Measurements from ENCODE around the gene HEXIM2. TPM values are rescaled to one million over a fixed set of nuclear protein-coding genes. Genes with fewer than 3 reads are reported as not detected.
A peak's percentile ranks its signal among the peaks of the same experiment; 100 is the strongest.

The HEXIM2 gene
- total RNA-seq, 1 experiment from 2014 or later: 13.5 TPM

DNA sequence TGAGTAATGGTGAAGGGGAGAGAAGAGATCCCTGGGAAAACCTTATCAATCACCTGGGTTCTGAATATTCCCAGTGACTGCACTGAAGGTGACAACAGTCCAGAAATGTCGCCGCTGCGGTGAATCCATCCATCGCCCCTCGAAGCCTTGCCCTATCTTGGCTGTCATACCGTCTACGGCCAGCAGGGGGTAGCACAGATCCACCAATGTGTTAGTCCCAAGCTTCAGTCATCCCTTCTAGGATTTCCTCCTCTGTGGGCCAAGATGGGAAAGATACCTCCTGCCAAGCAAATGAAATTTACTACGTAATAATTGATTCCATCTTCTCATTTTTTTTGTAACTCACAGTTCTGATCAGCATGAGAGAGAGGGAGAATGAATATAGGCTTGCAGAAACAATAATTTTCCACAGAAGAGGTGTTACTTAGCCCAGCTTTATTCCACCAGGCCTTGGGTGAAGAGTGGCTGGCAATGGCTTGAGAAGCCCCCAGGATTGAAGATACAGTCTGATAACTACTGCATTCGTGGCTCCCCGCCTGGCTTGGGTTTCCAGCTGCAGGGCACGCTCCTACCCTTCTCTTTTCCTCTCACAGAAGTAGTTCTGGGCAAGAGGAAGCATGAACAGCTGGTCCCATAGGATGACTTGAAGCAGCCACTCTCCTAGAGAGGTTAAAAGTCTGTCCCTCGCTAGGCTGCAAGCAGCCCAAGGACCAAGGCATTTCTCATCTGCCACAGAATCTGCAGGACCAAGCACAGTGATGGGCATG is 57.4 kb downstream of the HEXIM2 start:
- Histone ChIP-seq H3K9ac (ENCODE audit: low read length) (no peak overlapping the region), H3K79me2 (ENCODE audit: insufficient read depth, low read length) (no peaks in the 10 kb centered on the region), H2AFZ (ENCODE audit: low read depth, low read length, poor library complexity, severe bottlenecking) (no peak overlapping the region), H3K27ac (ENCODE audit: low read depth, low read length) (no peak overlapping the region), H3K4me3 (replicated peaks in 1 of 2; ENCODE audit: low read depth in 1 of 2, low read length in 2 of 2) (no peak overlapping the region; a peak in 1 of 4 replicates), H4K20me1 (ENCODE audit: insufficient read depth) (no peaks in the 10 kb centered on the region), H3K4me2 (ENCODE audit: low read length) (peak overlapping the region; percentile 64), H3K36me3 (ENCODE audit: control insufficient read depth in 1 of 2, insufficient read depth in 2 of 2, low read length in 2 of 2) (no peaks in the 10 kb centered on the region), H3K27me3 (ENCODE audit: insufficient read depth, low read length) (no peaks in the 10 kb centered on the region), H3K4me1 (ENCODE audit: control insufficient read depth in 1 of 2, insufficient read depth in 2 of 2, low read length in 2 of 2) (peaks cover 0 to 29% of the 10 kb centered on the region in 2 experiments; a peak in 3 of 4 replicates), H3K9me3 (ENCODE audit: control insufficient read depth in 1 of 2, insufficient read depth in 1 of 2, low read depth in 1 of 2, low read length in 2 of 2) (no peaks in the 10 kb centered on the region), H3K9me2 (ENCODE audit: insufficient read depth) (no peaks in the 10 kb centered on the region)
- ChIA-PET CTCF (interaction anchor here (0.6 to 3.7 kb wide), 23 partner anchors 11 to 421 kb away, joined by 3 to 40 read pairs (median 4); partner anchors contain the start of genes ACBD4 and HEXIM1), POLR2A (interaction anchor here (0.6 to 1.8 kb wide), 3 partner anchors 70 to 445 kb away, joined by 3 to 9 read pairs (median 6); partner anchors contain the start of gene HEXIM1), RAD21 (ENCODE audit: low non-redundant PET in 1 of 2, low total read pairs in 2 of 2, uncharacterized antibody in 2 of 2, unreplicated experiment in 2 of 2) (interaction anchor here (0.7 to 1.9 kb wide), 9 partner anchors 9 to 207 kb away, joined by 3 to 6 read pairs (median 4); partner anchors contain the start of gene ACBD4 (in 1 of the 2))
- peak; percentile 67 for DNase-seq (ENCODE audit: low read depth, low spot score)
- peak; percentile 80 for ATAC-seq
- intact Hi-C loops (cut with micrococcal nuclease): loop anchor here (1.0 to 10.0 kb wide), 6 partner anchors 16 to 636 kb away; no protein-coding TSS in a partner anchor
- TF ChIP-seq RAD21 (IDR thresholded peaks at IDR 0.05; ENCODE audit: low read depth) (peak; percentile 97), ZFX (IDR thresholded peaks at IDR 0.05) (no peak), SP1 (IDR thresholded peaks at IDR 0.05; ENCODE audit: low read depth) (no peak), POLR2AphosphoS5 (IDR thresholded peaks at IDR 0.05; ENCODE audit: low read depth, low read length) (no peak), EZH2 (IDR thresholded peaks at IDR 0.05) (no peak)
- TF ChIP-seq, protein P1, sequence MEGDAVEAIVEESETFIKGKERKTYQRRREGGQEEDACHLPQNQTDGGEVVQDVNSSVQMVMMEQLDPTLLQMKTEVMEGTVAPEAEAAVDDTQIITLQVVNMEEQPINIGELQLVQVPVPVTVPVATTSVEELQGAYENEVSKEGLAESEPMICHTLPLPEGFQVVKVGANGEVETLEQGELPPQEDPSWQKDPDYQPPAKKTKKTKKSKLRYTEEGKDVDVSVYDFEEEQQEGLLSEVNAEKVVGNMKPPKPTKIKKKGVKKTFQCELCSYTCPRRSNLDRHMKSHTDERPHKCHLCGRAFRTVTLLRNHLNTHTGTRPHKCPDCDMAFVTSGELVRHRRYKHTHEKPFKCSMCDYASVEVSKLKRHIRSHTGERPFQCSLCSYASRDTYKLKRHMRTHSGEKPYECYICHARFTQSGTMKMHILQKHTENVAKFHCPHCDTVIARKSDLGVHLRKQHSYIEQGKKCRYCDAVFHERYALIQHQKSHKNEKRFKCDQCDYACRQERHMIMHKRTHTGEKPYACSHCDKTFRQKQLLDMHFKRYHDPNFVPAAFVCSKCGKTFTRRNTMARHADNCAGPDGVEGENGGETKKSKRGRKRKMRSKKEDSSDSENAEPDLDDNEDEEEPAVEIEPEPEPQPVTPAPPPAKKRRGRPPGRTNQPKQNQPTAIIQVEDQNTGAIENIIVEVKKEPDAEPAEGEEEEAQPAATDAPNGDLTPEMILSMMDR (IDR thresholded peaks at IDR 0.05 in 2 of 3, conservative IDR thresholded peaks at IDR 0.05 in 1 of 3; ENCODE audit: borderline replicate concordance in 1 of 3, insufficient read depth in 1 of 3, low read depth in 2 of 3, low read length in 2 of 3): peak; percentile 87 to 96 (median 95)
- no TSS peak for BruUV-seq (replicated peaks)

Small RNA genes within 50 kb of the gene (microRNA-seq; reads per million reads assigned to microRNA genes)
- gene MIR6784 (ENCODE audit: borderline number of aligned reads): not detected

Other genes with a start within 250 kb of the HEXIM2 start
- not detected for gene GFAP, start 246.4 kb upstream of the HEXIM2 start, total RNA-seq (2021; ENCODE audit: unreplicated experiment)
- 76.4 TPM for gene KIF18B, start 214.1 kb upstream of the HEXIM2 start, total RNA-seq (2021; ENCODE audit: unreplicated experiment)
- gene C1QL1, start 193.6 kb upstream of the HEXIM2 start, total RNA-seq (2021; ENCODE audit: unreplicated experiment): 3.5 TPM
- 31.9 TPM for gene DCAKD, start 110.2 kb upstream of the HEXIM2 start, total RNA-seq (2021; ENCODE audit: unreplicated experiment)
- 173 TPM for gene NMT1, start 100.6 kb upstream of the HEXIM2 start, total RNA-seq (2021; ENCODE audit: unreplicated experiment)
- gene PLCD3, start 29.4 kb upstream of the HEXIM2 start, total RNA-seq (2021; ENCODE audit: unreplicated experiment): 197 TPM
- 13.6 TPM for gene ACBD4, start 26.2 kb upstream of the HEXIM2 start, total RNA-seq (2021; ENCODE audit: unreplicated experiment)
- gene HEXIM1, start 13.4 kb upstream of the HEXIM2 start, total RNA-seq (2021; ENCODE audit: unreplicated experiment): 58.0 TPM
- gene FMNL1, start 60.0 kb downstream of the HEXIM2 start, total RNA-seq (2021; ENCODE audit: unreplicated experiment): 8.2 TPM
- 0.15 TPM for gene SPATA32, start 100.2 kb downstream of the HEXIM2 start, total RNA-seq (2021; ENCODE audit: unreplicated experiment)
- 16.4 TPM for gene MAP3K14, start 155.1 kb downstream of the HEXIM2 start, total RNA-seq (2021; ENCODE audit: unreplicated experiment)

Measured in HCT116 (cell line).